ENCODE data around the gene C1QTNF9B.

Gene C1QTNF9B

GRCh38 chr13:23921451-23921888 is 24.2 kb upstream of the C1QTNF9B start:
- Histone ChIP-seq H3K9me3 (ENCODE audit: control insufficient read depth in 2 of 2, low read length in 2 of 2) (no peaks in the 10 kb centered on the region), H3K27me3 (ENCODE audit: control insufficient read depth in 2 of 2, insufficient read depth in 2 of 2, low read length in 2 of 2) (no peaks in the 10 kb centered on the region), H3K9ac (ENCODE audit: low read depth in 1 of 2, low read length in 2 of 2) (no peak overlapping the region), H3K4me3 (ENCODE audit: low read length in 2 of 2) (no peak overlapping the region), H3K4me1 (ENCODE audit: control insufficient read depth in 2 of 2, insufficient read depth in 2 of 2, low read length in 2 of 2) (no peaks in the 10 kb centered on the region), H3K27ac (ENCODE audit: low read depth in 2 of 2, low read length in 2 of 2) (no peak overlapping the region), H3K36me3 (ENCODE audit: control insufficient read depth in 2 of 2, insufficient read depth in 2 of 2, low read length in 2 of 2) (no peaks in the 10 kb centered on the region)

GRCh38 chr13:23919006-23919405 is 21.7 kb upstream of the C1QTNF9B start:
- Histone ChIP-seq H3K9ac (ENCODE audit: low read depth in 1 of 2, low read length in 2 of 2) (no peak overlapping the region), H3K27me3 (ENCODE audit: control insufficient read depth in 2 of 2, insufficient read depth in 2 of 2, low read length in 2 of 2) (no peaks in the 10 kb centered on the region), H3K36me3 (ENCODE audit: control insufficient read depth in 2 of 2, insufficient read depth in 2 of 2, low read length in 2 of 2) (no peaks in the 10 kb centered on the region), H3K4me1 (ENCODE audit: control insufficient read depth in 2 of 2, insufficient read depth in 2 of 2, low read length in 2 of 2) (no peaks in the 10 kb centered on the region), H3K27ac (ENCODE audit: low read depth in 2 of 2, low read length in 2 of 2) (no peak overlapping the region), H3K9me3 (ENCODE audit: control insufficient read depth in 2 of 2, low read length in 2 of 2) (no peaks in the 10 kb centered on the region), H3K4me3 (ENCODE audit: low read length in 2 of 2) (no peak overlapping the region)

- Histone ChIP-seq H3K4me3 (ENCODE audit: low read length in 2 of 2) (no peak overlapping the region), H3K9ac (ENCODE audit: low read depth in 1 of 2, low read length in 2 of 2) (no peak overlapping the region), H3K9me3 (ENCODE audit: control insufficient read depth in 2 of 2, low read length in 2 of 2) (no peaks in the 10 kb centered on the region), H3K27ac (ENCODE audit: low read depth in 2 of 2, low read length in 2 of 2) (no peak overlapping the region), H3K4me1 (ENCODE audit: control insufficient read depth in 2 of 2, insufficient read depth in 2 of 2, low read length in 2 of 2) (no peaks in the 10 kb centered on the region), H3K27me3 (ENCODE audit: control insufficient read depth in 2 of 2, insufficient read depth in 2 of 2, low read length in 2 of 2) (no peaks in the 10 kb centered on the region), H3K36me3 (ENCODE audit: control insufficient read depth in 2 of 2, insufficient read depth in 2 of 2, low read length in 2 of 2) (no peaks in the 10 kb centered on the region)
Observed at GRCh38 chr13:23918208-23918607, 20.9 kb upstream of the C1QTNF9B start.

- H3K27me3 ChIP-seq (ENCODE audit: control insufficient read depth in 2 of 2, insufficient read depth in 2 of 2, low read length in 2 of 2), result no peaks in the 10 kb centered on the region
- no peaks in the 10 kb centered on the region for H3K4me1 ChIP-seq (ENCODE audit: control insufficient read depth in 2 of 2, insufficient read depth in 2 of 2, low read length in 2 of 2)
- H3K4me3 ChIP-seq (ENCODE audit: low read length in 2 of 2), result no peak overlapping the region
- no peaks in the 10 kb centered on the region for H3K36me3 ChIP-seq (ENCODE audit: control insufficient read depth in 2 of 2, insufficient read depth in 2 of 2, low read length in 2 of 2)
- no peak overlapping the region for H3K9ac ChIP-seq (ENCODE audit: low read depth in 1 of 2, low read length in 2 of 2)
- no peaks in the 10 kb centered on the region for H3K9me3 ChIP-seq (ENCODE audit: control insufficient read depth in 2 of 2, low read length in 2 of 2)
- H3K27ac ChIP-seq (ENCODE audit: low read depth in 2 of 2, low read length in 2 of 2), result no peak overlapping the region
Observed at GRCh38 chr13:23915308-23915707, 18.0 kb upstream of the C1QTNF9B start.

- Histone ChIP-seq H3K27ac (ENCODE audit: low read depth in 2 of 2, low read length in 2 of 2) (no peak overlapping the region), H3K4me1 (ENCODE audit: control insufficient read depth in 2 of 2, insufficient read depth in 2 of 2, low read length in 2 of 2) (peaks cover 0 to 4% of the 10 kb centered on the region in 2 donors), H3K36me3 (ENCODE audit: control insufficient read depth in 2 of 2, insufficient read depth in 2 of 2, low read length in 2 of 2) (no peaks in the 10 kb centered on the region), H3K4me3 (ENCODE audit: low read length in 2 of 2) (no peak overlapping the region), H3K9ac (ENCODE audit: low read depth in 1 of 2, low read length in 2 of 2) (no peak overlapping the region), H3K9me3 (ENCODE audit: control insufficient read depth in 2 of 2, low read length in 2 of 2) (no peaks in the 10 kb centered on the region), H3K27me3 (ENCODE audit: control insufficient read depth in 2 of 2, insufficient read depth in 2 of 2, low read length in 2 of 2) (no peaks in the 10 kb centered on the region)
Observed at GRCh38 chr13:23912469-23912868, 15.2 kb upstream of the C1QTNF9B start.

- peaks cover 0 to under 1% of the 10 kb centered on the region in 2 donors for H3K27me3 ChIP-seq (ENCODE audit: control insufficient read depth in 2 of 2, insufficient read depth in 2 of 2, low read length in 2 of 2)
- H3K36me3 ChIP-seq (ENCODE audit: control insufficient read depth in 2 of 2, insufficient read depth in 2 of 2, low read length in 2 of 2), result no peaks in the 10 kb centered on the region
- no peak overlapping the region for H3K9ac ChIP-seq (ENCODE audit: low read depth in 1 of 2, low read length in 2 of 2)
- H3K4me1 ChIP-seq (ENCODE audit: control insufficient read depth in 2 of 2, insufficient read depth in 2 of 2, low read length in 2 of 2), result peaks cover 0 to 4% of the 10 kb centered on the region in 2 donors
- no peaks in the 10 kb centered on the region for H3K9me3 ChIP-seq (ENCODE audit: control insufficient read depth in 2 of 2, low read length in 2 of 2)
- H3K27ac ChIP-seq (ENCODE audit: low read depth in 2 of 2, low read length in 2 of 2), result no peak overlapping the region
- no peak overlapping the region for H3K4me3 ChIP-seq (ENCODE audit: low read length in 2 of 2)
Observed at GRCh38 chr13:23909606-23910005, 12.3 kb upstream of the C1QTNF9B start.

GRCh38 chr13:23905766-23906165 is 8.5 kb upstream of the C1QTNF9B start:
- no peak overlapping the region for H3K9ac ChIP-seq (ENCODE audit: low read depth in 1 of 2, low read length in 2 of 2)
- no peak overlapping the region for H3K27ac ChIP-seq (ENCODE audit: low read depth in 2 of 2, low read length in 2 of 2)
- H3K27me3 ChIP-seq (ENCODE audit: control insufficient read depth in 2 of 2, insufficient read depth in 2 of 2, low read length in 2 of 2), result peaks cover 15 to 25% of the 10 kb centered on the region in 2 donors
- no peaks in the 10 kb centered on the region for H3K36me3 ChIP-seq (ENCODE audit: control insufficient read depth in 2 of 2, insufficient read depth in 2 of 2, low read length in 2 of 2)
- H3K4me1 ChIP-seq (ENCODE audit: control insufficient read depth in 2 of 2, insufficient read depth in 2 of 2, low read length in 2 of 2), result peaks cover 3 to 4% of the 10 kb centered on the region in 2 donors
- H3K9me3 ChIP-seq (ENCODE audit: control insufficient read depth in 2 of 2, low read length in 2 of 2), result no peaks in the 10 kb centered on the region
- no peak overlapping the region for H3K4me3 ChIP-seq (ENCODE audit: low read length in 2 of 2)

GRCh38 chr13:23903906-23904280 is 6.6 kb upstream of the C1QTNF9B start:
- no peaks in the 10 kb centered on the region for H3K36me3 ChIP-seq (ENCODE audit: control insufficient read depth in 2 of 2, insufficient read depth in 2 of 2, low read length in 2 of 2)
- no peak overlapping the region for H3K4me3 ChIP-seq (ENCODE audit: low read length in 2 of 2)
- no peak overlapping the region for H3K27ac ChIP-seq (ENCODE audit: low read depth in 2 of 2, low read length in 2 of 2)
- peaks cover 15 to 25% of the 10 kb centered on the region in 2 donors for H3K27me3 ChIP-seq (ENCODE audit: control insufficient read depth in 2 of 2, insufficient read depth in 2 of 2, low read length in 2 of 2)
- no peaks in the 10 kb centered on the region for H3K9me3 ChIP-seq (ENCODE audit: control insufficient read depth in 2 of 2, low read length in 2 of 2)
- no peak overlapping the region for H3K9ac ChIP-seq (ENCODE audit: low read depth in 1 of 2, low read length in 2 of 2)
- H3K4me1 ChIP-seq (ENCODE audit: control insufficient read depth in 2 of 2, insufficient read depth in 2 of 2, low read length in 2 of 2), result peaks cover 0 to 3% of the 10 kb centered on the region in 2 donors

GRCh38 chr13:23902975-23903905 is 5.9 kb upstream of the C1QTNF9B start:
- Histone ChIP-seq H3K4me3 (ENCODE audit: low read length in 2 of 2) (no peak overlapping the region), H3K9me3 (ENCODE audit: control insufficient read depth in 2 of 2, low read length in 2 of 2) (no peaks in the 10 kb centered on the region), H3K27me3 (ENCODE audit: control insufficient read depth in 2 of 2, insufficient read depth in 2 of 2, low read length in 2 of 2) (peaks cover 15 to 25% of the 10 kb centered on the region in 2 donors), H3K4me1 (ENCODE audit: control insufficient read depth in 2 of 2, insufficient read depth in 2 of 2, low read length in 2 of 2) (peaks cover 0 to 3% of the 10 kb centered on the region in 2 donors), H3K27ac (ENCODE audit: low read depth in 2 of 2, low read length in 2 of 2) (no peak overlapping the region), H3K36me3 (ENCODE audit: control insufficient read depth in 2 of 2, insufficient read depth in 2 of 2, low read length in 2 of 2) (no peaks in the 10 kb centered on the region), H3K9ac (ENCODE audit: low read depth in 1 of 2, low read length in 2 of 2) (no peak overlapping the region)

GRCh38 chr13:23901365-23901764 is 4.1 kb upstream of the C1QTNF9B start:
- Histone ChIP-seq H3K9ac (ENCODE audit: low read depth in 1 of 2, low read length in 2 of 2) (no peak overlapping the region), H3K36me3 (ENCODE audit: control insufficient read depth in 2 of 2, insufficient read depth in 2 of 2, low read length in 2 of 2) (no peaks in the 10 kb centered on the region), H3K4me1 (ENCODE audit: control insufficient read depth in 2 of 2, insufficient read depth in 2 of 2, low read length in 2 of 2) (peaks cover 0 to 3% of the 10 kb centered on the region in 2 donors), H3K27me3 (ENCODE audit: control insufficient read depth in 2 of 2, insufficient read depth in 2 of 2, low read length in 2 of 2) (peaks cover 15 to 25% of the 10 kb centered on the region in 2 donors), H3K9me3 (ENCODE audit: control insufficient read depth in 2 of 2, low read length in 2 of 2) (no peaks in the 10 kb centered on the region), H3K27ac (ENCODE audit: low read depth in 2 of 2, low read length in 2 of 2) (no peak overlapping the region), H3K4me3 (ENCODE audit: low read length in 2 of 2) (no peak overlapping the region)

Data from mucosa of rectum (tissue), 2 donors.